Measurements from ENCODE around the gene FNDC1. TPM values are rescaled to one million over a fixed set of nuclear protein-coding genes. Genes with fewer than 3 reads are reported as not detected.

FNDC1 gene
- polyA plus RNA-seq, 1 experiment, result 0.01 TPM

GRCh38 chr6:159180001-159180400 is 10.8 kb downstream of the FNDC1 start:
- no peak for DNase-seq (ENCODE audit: low read depth, low spot score)
- CTCF ChIA-PET, result interaction anchor here (1.1 kb wide), 1 partner anchor 475 kb away, joined by 3 read pairs; no protein-coding TSS in a partner anchor
- TF ChIP-seq, protein P1, sequence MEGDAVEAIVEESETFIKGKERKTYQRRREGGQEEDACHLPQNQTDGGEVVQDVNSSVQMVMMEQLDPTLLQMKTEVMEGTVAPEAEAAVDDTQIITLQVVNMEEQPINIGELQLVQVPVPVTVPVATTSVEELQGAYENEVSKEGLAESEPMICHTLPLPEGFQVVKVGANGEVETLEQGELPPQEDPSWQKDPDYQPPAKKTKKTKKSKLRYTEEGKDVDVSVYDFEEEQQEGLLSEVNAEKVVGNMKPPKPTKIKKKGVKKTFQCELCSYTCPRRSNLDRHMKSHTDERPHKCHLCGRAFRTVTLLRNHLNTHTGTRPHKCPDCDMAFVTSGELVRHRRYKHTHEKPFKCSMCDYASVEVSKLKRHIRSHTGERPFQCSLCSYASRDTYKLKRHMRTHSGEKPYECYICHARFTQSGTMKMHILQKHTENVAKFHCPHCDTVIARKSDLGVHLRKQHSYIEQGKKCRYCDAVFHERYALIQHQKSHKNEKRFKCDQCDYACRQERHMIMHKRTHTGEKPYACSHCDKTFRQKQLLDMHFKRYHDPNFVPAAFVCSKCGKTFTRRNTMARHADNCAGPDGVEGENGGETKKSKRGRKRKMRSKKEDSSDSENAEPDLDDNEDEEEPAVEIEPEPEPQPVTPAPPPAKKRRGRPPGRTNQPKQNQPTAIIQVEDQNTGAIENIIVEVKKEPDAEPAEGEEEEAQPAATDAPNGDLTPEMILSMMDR (IDR thresholded peaks at IDR 0.05; ENCODE audit: low read depth, low read length), result no peak
- Histone ChIP-seq H3K9me3 (ENCODE audit: control insufficient read depth, insufficient read depth, low read length) (no peaks in the 10 kb centered on the region), H3K27ac (ENCODE audit: low read depth, low read length) (no peak overlapping the region), H3K4me3 (ENCODE audit: low read depth, low read length) (no peak overlapping the region), H3K27me3 (ENCODE audit: control insufficient read depth, insufficient read depth, low read length) (peaks cover 11% of the 10 kb centered on the region)
- POLR2A ChIA-PET, result no interaction called here

DNA sequence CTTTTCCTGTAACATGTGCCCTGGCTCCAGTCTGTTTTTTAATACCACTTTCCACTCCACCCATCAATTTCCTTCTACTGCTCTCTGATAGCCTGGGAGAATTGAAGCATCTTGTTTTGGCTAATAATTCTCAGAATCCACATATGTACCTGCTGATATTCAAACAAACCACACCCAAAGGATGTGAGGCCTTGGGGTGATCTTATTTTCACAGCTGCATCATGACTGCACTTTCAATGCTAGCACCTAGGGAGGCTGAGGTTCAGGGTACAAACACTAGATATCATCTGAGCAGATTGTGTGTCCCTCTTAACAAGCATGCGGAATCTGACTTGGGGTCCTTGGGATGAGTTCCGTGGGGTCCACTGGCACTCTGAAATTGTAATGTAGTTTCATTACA is 12.7 kb downstream of the FNDC1 start:
- no peak for DNase-seq (ENCODE audit: low read depth, low spot score)
- Histone ChIP-seq H3K4me3 (ENCODE audit: low read depth, low read length) (no peak overlapping the region), H3K27ac (ENCODE audit: low read depth, low read length) (no peak overlapping the region), H3K27me3 (ENCODE audit: control insufficient read depth, insufficient read depth, low read length) (no peaks in the 10 kb centered on the region), H3K9me3 (ENCODE audit: control insufficient read depth, insufficient read depth, low read length) (no peaks in the 10 kb centered on the region)
- TF ChIP-seq, protein P1 (IDR thresholded peaks at IDR 0.05; ENCODE audit: low read depth, low read length), result no peak
- POLR2A ChIA-PET, result no interaction called here
- CTCF ChIA-PET, result no interaction called here

DNA sequence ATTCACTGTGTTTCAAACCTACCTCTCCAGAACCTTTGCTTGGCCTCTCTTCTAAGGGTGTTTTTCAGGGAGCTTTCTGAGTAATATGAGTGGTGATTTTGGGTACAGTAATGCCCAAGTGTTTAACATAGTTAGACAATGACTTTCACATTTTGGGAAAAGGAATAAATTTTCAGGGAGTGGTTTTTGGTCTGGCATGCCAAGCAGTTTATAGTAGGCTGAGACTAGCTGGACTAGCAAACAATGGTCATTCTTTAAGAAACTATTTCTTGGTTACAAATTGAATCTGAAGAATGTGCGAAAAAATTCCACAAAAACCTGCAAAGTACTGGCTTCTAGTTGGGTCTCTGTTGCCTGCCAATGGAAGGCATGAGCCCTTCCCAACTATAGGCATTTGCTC is 15.4 kb downstream of the FNDC1 start:
- CTCF ChIA-PET, result interaction anchor here (3.7 kb wide), 1 partner anchor 10 kb away, joined by 17 read pairs; no protein-coding TSS in a partner anchor

DNA sequence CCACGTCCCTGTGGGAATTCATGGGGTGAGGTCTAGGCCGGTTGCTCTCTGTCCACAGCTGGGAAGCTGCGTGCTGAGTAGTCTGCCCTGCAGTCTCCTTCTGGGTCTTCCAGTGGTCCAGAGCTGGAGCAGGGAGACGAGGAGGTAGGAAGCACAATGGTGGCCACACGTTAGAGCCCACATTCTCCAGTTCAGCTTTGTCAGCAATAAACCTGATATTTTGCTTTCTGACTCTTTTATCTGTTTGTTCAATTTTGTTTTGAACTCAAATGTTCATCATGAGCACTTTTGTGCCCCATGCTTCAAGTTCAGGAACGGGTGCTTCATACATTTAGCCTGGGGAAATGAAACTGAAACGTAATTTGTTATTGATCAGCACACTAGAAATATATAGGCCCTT is 21.3 kb downstream of the FNDC1 start:
- no peak overlapping the region for H3K4me3 ChIP-seq (ENCODE audit: low read depth, low read length)
- ChIA-PET CTCF (interaction anchor here (2.4 kb wide), 1 partner anchor 62 kb away, joined by 6 read pairs; no protein-coding TSS in a partner anchor), POLR2A (no interaction called here)
- H3K27me3 ChIP-seq (ENCODE audit: control insufficient read depth, insufficient read depth, low read length), result no peaks in the 10 kb centered on the region
- H3K27ac ChIP-seq (ENCODE audit: low read depth, low read length), result no peak overlapping the region
- no peaks in the 10 kb centered on the region for H3K9me3 ChIP-seq (ENCODE audit: control insufficient read depth, insufficient read depth, low read length)
- TF ChIP-seq, protein P1 (IDR thresholded peaks at IDR 0.05; ENCODE audit: low read depth, low read length), result no peak
- DNase-seq (ENCODE audit: low read depth, low spot score), result no peak

More for the DNA sequence above, 15.4 kb downstream of the FNDC1 start:
- no peak overlapping the region for H3K4me3 ChIP-seq (ENCODE audit: low read depth, low read length)
- TF ChIP-seq, protein P1 (IDR thresholded peaks at IDR 0.05; ENCODE audit: low read depth, low read length), result no peak
- no peaks in the 10 kb centered on the region for H3K9me3 ChIP-seq (ENCODE audit: control insufficient read depth, insufficient read depth, low read length)
- H3K27me3 ChIP-seq (ENCODE audit: control insufficient read depth, insufficient read depth, low read length), result no peaks in the 10 kb centered on the region
- H3K27ac ChIP-seq (ENCODE audit: low read depth, low read length), result no peak overlapping the region
- DNase-seq (ENCODE audit: low read depth, low spot score), result no peak
- POLR2A ChIA-PET, result no interaction called here

DNA sequence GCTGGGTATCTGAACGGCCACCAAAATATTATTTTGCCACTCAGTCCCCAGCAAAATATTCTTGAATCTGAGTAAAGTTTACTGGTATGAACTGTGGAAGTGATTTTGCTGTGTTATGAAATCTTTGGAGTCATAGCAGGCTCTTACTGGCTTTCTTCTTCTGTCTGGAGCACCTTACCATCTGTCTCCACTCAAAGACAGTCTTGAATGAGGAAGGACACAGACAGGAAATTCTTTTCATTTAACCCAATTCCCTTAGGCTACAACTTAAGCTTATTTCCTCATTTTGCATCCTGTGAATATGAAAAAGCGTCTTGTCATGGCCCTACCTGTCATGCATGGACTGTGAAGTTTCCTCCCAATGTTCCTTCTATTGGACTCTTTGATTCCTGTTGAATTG is 24.7 kb downstream of the FNDC1 start:
- Histone ChIP-seq H3K27me3 (ENCODE audit: control insufficient read depth, insufficient read depth, low read length) (no peaks in the 10 kb centered on the region), H3K9me3 (ENCODE audit: control insufficient read depth, insufficient read depth, low read length) (no peaks in the 10 kb centered on the region), H3K27ac (ENCODE audit: low read depth, low read length) (no peak overlapping the region), H3K4me3 (ENCODE audit: low read depth, low read length) (no peak overlapping the region)
- DNase-seq (ENCODE audit: low read depth, low spot score), result no peak
- POLR2A ChIA-PET, result no interaction called here
- CTCF ChIA-PET, result interaction anchor here (1.8 kb wide), 1 partner anchor 19 kb away, joined by 4 read pairs; no protein-coding TSS in a partner anchor
- TF ChIP-seq, protein P1 (IDR thresholded peaks at IDR 0.05; ENCODE audit: low read depth, low read length), result no peak

All from AG04450 (cell line).